ENCODE results near the gene METTL2B.
"Not testable (repeated sequence)": the region's sequence is repeated elsewhere in the genome, so short reads cannot be mapped to it uniquely, and the experiment has no call there.

DNA sequence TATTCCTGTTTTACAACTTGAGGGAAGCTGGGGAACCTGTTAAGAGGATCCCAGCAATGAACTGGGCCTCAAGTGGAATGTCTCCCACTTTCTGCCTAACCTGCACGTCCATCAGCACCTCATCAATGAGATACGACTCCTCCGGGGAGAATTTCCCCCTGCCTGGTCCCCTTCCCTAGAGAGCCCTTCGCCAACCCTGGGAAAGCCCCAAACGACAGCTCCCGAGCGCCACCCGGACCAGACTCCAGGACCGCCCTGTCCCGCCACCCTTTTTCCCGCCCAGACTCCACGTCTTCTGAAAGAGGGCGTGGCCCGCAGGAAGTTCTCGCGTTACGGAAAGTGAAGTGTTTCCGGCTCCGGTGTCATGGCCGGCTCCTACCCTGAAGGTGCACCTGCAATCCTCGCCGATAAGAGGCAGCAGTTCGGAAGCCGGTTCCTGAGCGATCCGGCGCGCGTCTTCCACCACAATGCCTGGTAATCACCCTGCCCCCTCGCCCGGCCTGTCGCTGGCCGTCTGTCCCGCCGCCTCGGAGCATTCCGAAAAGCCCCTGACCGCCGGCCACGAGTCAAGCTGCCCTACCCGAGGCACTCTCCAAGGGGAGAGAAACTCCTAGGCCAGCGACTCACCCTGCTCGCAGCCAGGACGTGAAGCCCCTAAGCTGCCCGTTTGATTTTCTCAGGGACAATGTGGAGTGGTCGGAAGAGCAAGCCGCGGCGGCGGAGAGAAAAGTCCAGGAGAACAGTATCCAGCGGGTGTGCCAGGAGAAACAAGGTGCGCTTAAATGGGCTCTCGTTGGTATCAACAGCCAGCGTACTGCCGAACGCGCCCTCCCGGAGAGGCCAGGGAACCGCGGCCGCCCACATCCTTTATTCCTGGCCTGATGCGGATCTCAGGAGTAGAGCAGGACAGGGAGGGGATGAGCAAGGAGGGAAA is at the start of gene METTL2B:
- TF ChIP-seq POLR2A (IDR thresholded peaks at IDR 0.05; ENCODE audit: low read depth, low read length) (peak; percentile 71), POLR2AphosphoS5 (IDR thresholded peaks at IDR 0.05; ENCODE audit: low read depth, low read length) (peak; percentile 80; the same call in 1 of the 2 replicates), TAF1 (IDR thresholded peaks at IDR 0.05; ENCODE audit: low read depth, low read length) (peak; percentile 62; the same call in 1 of the 2 replicates), POU2F2 (IDR thresholded peaks at IDR 0.05; ENCODE audit: low read depth, low read length) (peak; percentile 40; the same call in 1 of the 2 replicates)
- not testable (repeated sequence) for TF ChIP-seq SPI1 (IDR thresholded peaks at IDR 0.05; ENCODE audit: low read depth, low read length); PAX5 (IDR thresholded peaks at IDR 0.05; ENCODE audit: insufficient read depth, low read length, severe bottlenecking)

Data from GM12891 (cell line).